H9 (cell line): ENCODE results near the gene MGAT5B. TPM values are rescaled to one million over a fixed set of nuclear protein-coding genes. Genes with fewer than 3 reads are reported as not detected.

ENCODE experiments used
- DNase-seq: peaks from one replicate; pipeline ENCODE4 v3.0.0-alpha.2; 2017
- H2AFZ ChIP-seq: one replicate; pipeline ENCODE4 v1.6.1; 2013; ENCODE audit warnings: mild to moderate bottlenecking, low read length, control low read depth, moderate library complexity
- H2AK5ac ChIP-seq: 2 replicates; pipeline ENCODE4 v1.6.1; 2013; ENCODE audit warnings: low read length, control low read depth, mixed read lengths; ENCODE audit not compliant: insufficient read length
- H2BK120ac ChIP-seq: one replicate; pipeline ENCODE4 v1.6.1; 2013; ENCODE audit warnings: low read depth, mild to moderate bottlenecking, low read length, control low read depth, inconsistent platforms; ENCODE audit not compliant: poor library complexity, severe bottlenecking
- H2BK12ac ChIP-seq: 2 replicates; pipeline ENCODE4 v1.6.1; 2013; ENCODE audit warnings: low read length, control low read depth, mixed read lengths, low read depth; ENCODE audit not compliant: insufficient read length
- H2BK15ac ChIP-seq: 2 replicates; pipeline ENCODE4 v1.6.1; 2013; ENCODE audit warnings: low read depth, low read length, control low read depth
- H2BK20ac ChIP-seq: one replicate; pipeline ENCODE4 v1.6.1; 2013; ENCODE audit warnings: low read depth, mild to moderate bottlenecking, low read length, control low read depth, inconsistent platforms; ENCODE audit not compliant: poor library complexity, severe bottlenecking
- H2BK5ac ChIP-seq: 2 replicates; pipeline ENCODE4 v1.6.1; 2013; ENCODE audit warnings: low read length, control low read depth, mixed read lengths; ENCODE audit not compliant: insufficient read length
- H3K14ac ChIP-seq: 2 replicates; pipeline ENCODE4 v1.6.1; 2013; ENCODE audit warnings: low read length, control low read depth; ENCODE audit not compliant: insufficient read depth
- H3K18ac ChIP-seq: 2 replicates; pipeline ENCODE4 v1.6.1; 2013; ENCODE audit warnings: low read depth, mild to moderate bottlenecking, mixed read lengths, low read length, control low read depth; ENCODE audit not compliant: insufficient read length
- H3K23ac ChIP-seq: 2 replicates; pipeline ENCODE4 v1.6.1; 2013; ENCODE audit warnings: low read length, control low read depth, mixed read lengths, low read depth; ENCODE audit not compliant: insufficient read length
- H3K23me2 ChIP-seq: 2 replicates; pipeline ENCODE4 v1.6.1; 2013; ENCODE audit warnings: low read depth, mild to moderate bottlenecking, mixed read lengths, low read length, control low read depth; ENCODE audit not compliant: insufficient read length, poor library complexity, severe bottlenecking
- H3K27ac ChIP-seq: 2 replicates; pipeline ENCODE4 v1.5.1; 2013; ENCODE audit warnings: low read length, control low read depth, mixed read lengths, low read depth; ENCODE audit not compliant: insufficient read length
- H3K27me3 ChIP-seq: 2 replicates; pipeline ENCODE4 v1.6.1; 2013; ENCODE audit warnings: low read length, control low read depth, inconsistent platforms; ENCODE audit not compliant: insufficient read depth
- H3K4ac ChIP-seq: 2 replicates; pipeline ENCODE4 v1.6.1; 2013; ENCODE audit warnings: low read depth, mild to moderate bottlenecking, control low read depth, inconsistent platforms, low read length, moderate library complexity
- H3K4me1 ChIP-seq: 2 replicates; pipeline ENCODE4 v1.6.1; 2013; ENCODE audit warnings: low read length, control low read depth, inconsistent platforms; ENCODE audit not compliant: insufficient read depth
- H3K4me2 ChIP-seq: 2 replicates; pipeline ENCODE4 v1.6.1; 2013; ENCODE audit warnings: low read length, control low read depth, mixed read lengths; ENCODE audit not compliant: insufficient read length, insufficient read depth
- H3K56ac ChIP-seq: 2 replicates; pipeline ENCODE4 v1.6.1; 2013; ENCODE audit warnings: low read depth, mild to moderate bottlenecking, mixed read lengths, low read length, control low read depth; ENCODE audit not compliant: insufficient read length
- H3K79me1 ChIP-seq: 2 replicates; pipeline ENCODE4 v1.6.1; 2013; ENCODE audit warnings: low read depth, mild to moderate bottlenecking, moderate library complexity, low read length, control low read depth, inconsistent platforms; ENCODE audit not compliant: insufficient read depth, poor library complexity, severe bottlenecking
- H3K79me2 ChIP-seq: 2 replicates; pipeline ENCODE4 v1.6.1; 2013; ENCODE audit warnings: low read length, control low read depth, inconsistent platforms; ENCODE audit not compliant: insufficient read depth
- H3K9ac ChIP-seq: 2 replicates; pipeline ENCODE4 v1.6.1; 2013; ENCODE audit warnings: low read length, control low read depth, mixed read lengths; ENCODE audit not compliant: insufficient read length; ENCODE audit errors: extremely low read depth
- H3K9me3 ChIP-seq: one replicate; pipeline ENCODE4 v1.6.1; 2013; ENCODE audit warnings: low read depth, low read length, inconsistent platforms; ENCODE audit not compliant: control insufficient read depth
- H3T11ph ChIP-seq: one replicate; pipeline ENCODE4 v1.6.1; 2013; ENCODE audit warnings: mild to moderate bottlenecking, low read length, control low read depth, inconsistent platforms
- H4K20me1 ChIP-seq: one replicate; pipeline ENCODE4 v1.6.1; 2013; ENCODE audit not compliant: control insufficient read depth, insufficient read length, insufficient read depth
- H4K5ac ChIP-seq: 2 replicates; pipeline ENCODE4 v1.6.1; 2013; ENCODE audit warnings: low read depth, mild to moderate bottlenecking, mixed read lengths, low read length, control low read depth; ENCODE audit not compliant: insufficient read length
- H4K8ac ChIP-seq: replicated peaks from 2 replicates; pipeline ENCODE4 v1.6.1; 2013; ENCODE audit warnings: low read length, control low read depth, mixed read lengths, low read depth; ENCODE audit not compliant: insufficient read length
- H4K91ac ChIP-seq: 2 replicates; pipeline ENCODE4 v1.6.1; 2013; ENCODE audit warnings: low read depth, mild to moderate bottlenecking, moderate library complexity, mixed read lengths, low read length, control low read depth; ENCODE audit not compliant: insufficient read length
- H3K27ac Mint-ChIP-seq, 3 experiments: 2 replicates in 2 of 3; 3 replicates in 1 of 3; pipeline ENCODE4 v1.8.0; 2020 to 2021; ENCODE audit warnings: mixed read lengths in 3 of 3, mild to moderate bottlenecking in 1 of 3, moderate library complexity in 1 of 3
- H3K27me3 Mint-ChIP-seq: 2 replicates; pipeline ENCODE4 v1.8.0; 2021; ENCODE audit warnings: low read depth, mild to moderate bottlenecking, moderate library complexity, mixed read lengths
- H3K36me3 Mint-ChIP-seq, 3 experiments: 2 replicates in 2 of 3; 3 replicates in 1 of 3; pipeline ENCODE4 v1.8.0; 2020 to 2021; ENCODE audit warnings: low read depth in 3 of 3, mixed read lengths in 3 of 3; ENCODE audit not compliant: insufficient read depth in 1 of 3
- H3K4me1 Mint-ChIP-seq, 2 experiments: 2 replicates each; pipeline ENCODE4 v1.8.0; 2020; ENCODE audit warnings: mixed read lengths in 2 of 2
- H3K4me3 Mint-ChIP-seq, 2 experiments: 2 replicates in 1 of 2; 3 replicates in 1 of 2; pipeline ENCODE4 v1.8.0; 2020 to 2021; ENCODE audit warnings: mild to moderate bottlenecking in 2 of 2, mixed read lengths in 2 of 2, moderate library complexity in 1 of 2
- H3K9me3 Mint-ChIP-seq, 2 experiments: 2 replicates in 1 of 2; 3 replicates in 1 of 2; pipeline ENCODE4 v1.8.0; 2020; ENCODE audit warnings: mild to moderate bottlenecking in 2 of 2, mixed read lengths in 2 of 2, moderate library complexity in 1 of 2
- CTCF ChIP-seq: fragments of 200-600 bp; sonication (generic); conservative IDR thresholded peaks from 3 replicates; pipeline ENCODE4 v1.8.0; 2021; ENCODE audit warnings: antibody characterized with exemption, mild to moderate bottlenecking
- WGBS: extraction: QIAGEN DNeasy Blood & Tissue Kit; methylation state at CpG from one replicate; pipeline ENCODE4 v1.1.7; 2013; ENCODE audit warnings: missing lambda C conversion rate, low lambda C conversion rate, mixed read lengths; ENCODE audit not compliant: insufficient read length; ENCODE audit errors: extremely low coverage; 5-methylcytosine and 5-hydroxymethylcytosine counted together
- total RNA-seq: library from RNA; stranded (reverse); gene quantifications from 2 replicates; pipeline ENCODE4 v1.2.1, GENCODE V29; 2021

MGAT5B gene
- total RNA-seq, 1 experiment from 2014 or later: 4.9 TPM

- TF ChIP-seq CTCF: no peak
- Histone ChIP-seq H2AK5ac (no peak overlapping the region), H3K14ac (no peak overlapping the region), H3T11ph (no peak overlapping the region), H2BK20ac (no peak overlapping the region), H3K4ac (no peak overlapping the region), H2BK15ac (no peak overlapping the region), H3K9me3 (no peaks in the 10 kb centered on the region), H4K20me1 (no peaks in the 10 kb centered on the region), H4K91ac (no peak overlapping the region), H3K79me2 (no peaks in the 10 kb centered on the region), H3K27ac (no peak overlapping the region), H4K5ac (no peak overlapping the region), H3K23me2 (no peaks in the 10 kb centered on the region), H3K9ac (no peak overlapping the region), H2BK120ac (no peak overlapping the region), H4K8ac (no peak overlapping the region), H3K27me3 (no peaks in the 10 kb centered on the region), H3K56ac (no peak overlapping the region), H3K4me2 (no peak overlapping the region), H3K4me1 (no peaks in the 10 kb centered on the region), H3K23ac (no peak overlapping the region), H2BK5ac (no peak overlapping the region), H3K79me1 (no peaks in the 10 kb centered on the region), H3K18ac (no peak overlapping the region), H2AFZ (no peak overlapping the region), H2BK12ac (no peak overlapping the region)
- Mint-ChIP-seq H3K27ac (no peak overlapping the region), H3K4me1 (peaks cover 17 to 32% of the 10 kb centered on the region in 2 experiments), H3K4me3 (no peak overlapping the region), H3K27me3 (no peaks in the 10 kb centered on the region; the same call in 1 of the 2 replicates), H3K9me3 (no peaks in the 10 kb centered on the region), H3K36me3 (no peaks in the 10 kb centered on the region)
- no CpG with 5 or more reads among the region's 15 CpGs for WGBS
- no peak for DNase-seq
Measured at GRCh38 chr17:76917829-76918228, 49.6 kb downstream of the MGAT5B start.
